SJCRH30 (cell line): ENCODE measurements around the gene RBBP8. TPM values are rescaled to one million over a fixed set of nuclear protein-coding genes. Genes with fewer than 3 reads are reported as not detected.

Experiments
- DNase-seq, 2 experiments: peaks; one replicate each; pipeline ENCODE4 v3.0.0-alpha.2; 2015 to 2020
- H3K27ac ChIP-seq: fragments of 250-450 bp; sonication (Bioruptor Pico); 2 replicates; pipeline ENCODE4 v1.5.1; 2020; ENCODE audit warnings: mild to moderate bottlenecking, moderate library complexity
- H3K27me3 ChIP-seq: fragments of 250-450 bp; sonication (Bioruptor Pico); 2 replicates; pipeline ENCODE4 v1.5.1; 2020; ENCODE audit warnings: mild to moderate bottlenecking, moderate library complexity
- H3K36me3 ChIP-seq: fragments of 250-450 bp; sonication (Bioruptor Pico); 2 replicates; pipeline ENCODE4 v1.5.1; 2020; ENCODE audit warnings: mild to moderate bottlenecking, moderate library complexity
- H3K4me1 ChIP-seq: fragments of 250-450 bp; sonication (Bioruptor Pico); 2 replicates; pipeline ENCODE4 v1.5.1; 2020; ENCODE audit warnings: mild to moderate bottlenecking, moderate library complexity
- H3K4me3 ChIP-seq: fragments of 250-450 bp; sonication (Bioruptor Pico); 2 replicates; pipeline ENCODE4 v1.5.1; 2020; ENCODE audit warnings: mild to moderate bottlenecking, moderate library complexity
- H3K9me3 ChIP-seq: fragments of 250-450 bp; sonication (Bioruptor Pico); replicated peaks from 2 replicates; pipeline ENCODE4 v1.5.1; 2020; ENCODE audit warnings: mild to moderate bottlenecking, moderate library complexity
- total RNA-seq: library from RNA; depleted of rRNA; stranded (reverse); fragments of >200 nt; shearing (Covaris generic); gene quantifications from 2 replicates; pipeline ENCODE4 v1.2.3, GENCODE V29; 2014; rRNA removed

The RBBP8 gene
- total RNA-seq, 1 experiment from 2014 or later, result 40.9 TPM

DNA sequence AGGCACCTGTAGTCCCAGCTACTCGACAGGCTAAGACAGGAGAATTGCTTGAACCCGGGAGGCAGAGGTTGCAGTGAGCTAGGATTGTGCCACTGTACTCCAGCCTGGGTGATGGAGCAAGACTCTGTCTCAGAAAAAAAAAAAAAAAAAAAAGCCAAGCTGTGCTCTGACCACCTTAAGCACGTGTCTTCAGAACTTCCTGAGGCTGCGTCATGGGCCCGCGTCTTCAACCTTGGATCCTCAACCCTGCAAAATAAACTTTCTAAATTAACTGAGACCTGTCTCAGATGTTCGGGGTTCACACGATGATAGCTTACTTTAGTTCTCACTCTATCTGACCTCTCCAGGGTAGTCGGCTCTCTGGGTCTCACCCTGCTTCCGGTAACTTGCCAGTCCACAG, 136.4 kb downstream of the RBBP8 start:
- Histone ChIP-seq H3K27me3 (no peaks in the 10 kb centered on the region), H3K9me3 (no peaks in the 10 kb centered on the region), H3K27ac (no peak overlapping the region), H3K4me3 (no peak overlapping the region), H3K36me3 (no peaks in the 10 kb centered on the region), H3K4me1 (no peaks in the 10 kb centered on the region)
- DNase-seq, result no peak

DNA sequence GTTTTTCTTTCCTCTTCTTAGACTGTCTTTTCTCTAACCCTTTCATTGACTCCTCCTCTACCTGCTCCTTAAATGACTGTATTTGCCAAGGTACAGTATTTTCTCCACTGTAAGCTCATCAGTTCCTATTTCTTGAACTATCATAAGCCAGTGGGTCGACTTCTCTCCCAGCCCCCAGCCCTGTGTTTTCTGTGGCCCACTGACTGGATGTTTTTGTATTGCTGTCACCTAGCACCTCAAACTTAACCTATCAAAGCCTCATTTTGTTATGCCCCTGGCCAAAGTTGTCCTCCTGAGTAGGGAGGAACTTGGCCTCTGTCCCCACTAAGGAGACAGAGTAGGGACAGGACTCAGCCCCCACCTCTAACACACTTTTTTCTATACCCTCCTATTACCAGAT, 136.8 kb downstream of the RBBP8 start:
- Histone ChIP-seq H3K36me3 (no peaks in the 10 kb centered on the region), H3K4me1 (no peaks in the 10 kb centered on the region), H3K27ac (no peak overlapping the region), H3K27me3 (no peaks in the 10 kb centered on the region), H3K4me3 (no peak overlapping the region), H3K9me3 (no peaks in the 10 kb centered on the region)
- DNase-seq, result no peak

DNA sequence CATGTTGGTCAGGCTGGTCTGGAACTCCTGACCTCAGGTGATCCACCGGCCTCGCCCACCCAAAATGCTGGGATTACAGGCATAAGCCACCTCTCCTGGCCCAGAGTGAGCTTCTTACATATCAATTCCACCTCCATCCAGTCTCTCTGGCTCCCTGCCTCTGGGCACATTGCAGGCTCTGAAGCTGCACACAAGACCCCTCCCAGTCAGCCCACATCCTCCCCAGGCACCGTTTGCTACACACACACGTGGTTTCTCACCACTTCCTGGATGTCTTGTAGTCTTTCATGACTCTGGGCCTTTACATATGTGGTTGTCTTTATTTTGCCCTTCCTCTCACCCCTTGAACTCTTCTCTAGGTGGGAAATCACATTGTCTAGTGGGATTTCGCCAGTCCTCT, 138.2 kb downstream of the RBBP8 start:
- no peaks in the 10 kb centered on the region for H3K9me3 ChIP-seq
- no peak overlapping the region for H3K27ac ChIP-seq
- no peaks in the 10 kb centered on the region for H3K4me1 ChIP-seq
- H3K4me3 ChIP-seq, result no peak overlapping the region
- no peaks in the 10 kb centered on the region for H3K27me3 ChIP-seq
- H3K36me3 ChIP-seq, result no peaks in the 10 kb centered on the region
- DNase-seq, result no peak

DNA sequence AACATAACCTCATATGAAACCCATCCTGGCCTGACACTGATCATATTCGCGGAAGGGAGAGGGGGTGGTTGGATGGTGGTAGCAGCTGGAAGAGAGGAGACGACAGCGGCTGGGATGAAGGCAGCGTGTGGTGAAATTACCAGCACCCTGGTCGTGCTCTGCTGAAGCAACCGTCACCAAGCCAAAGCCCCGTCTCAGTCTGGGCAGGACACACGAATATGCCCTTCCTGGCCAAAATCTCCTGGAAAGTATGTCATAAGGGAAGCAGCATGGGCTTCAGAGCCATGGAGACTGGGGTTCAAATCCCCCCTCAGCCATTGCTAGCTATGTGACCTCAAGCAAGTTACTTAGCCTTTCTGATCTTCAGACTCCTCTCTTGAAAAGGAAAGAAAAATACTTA, 139.0 kb downstream of the RBBP8 start:
- DNase-seq, result no peak
- H3K4me1 ChIP-seq, result no peaks in the 10 kb centered on the region
- no peaks in the 10 kb centered on the region for H3K36me3 ChIP-seq
- no peak overlapping the region for H3K27ac ChIP-seq
- no peaks in the 10 kb centered on the region for H3K27me3 ChIP-seq
- no peaks in the 10 kb centered on the region for H3K9me3 ChIP-seq
- H3K4me3 ChIP-seq, result no peak overlapping the region

DNA sequence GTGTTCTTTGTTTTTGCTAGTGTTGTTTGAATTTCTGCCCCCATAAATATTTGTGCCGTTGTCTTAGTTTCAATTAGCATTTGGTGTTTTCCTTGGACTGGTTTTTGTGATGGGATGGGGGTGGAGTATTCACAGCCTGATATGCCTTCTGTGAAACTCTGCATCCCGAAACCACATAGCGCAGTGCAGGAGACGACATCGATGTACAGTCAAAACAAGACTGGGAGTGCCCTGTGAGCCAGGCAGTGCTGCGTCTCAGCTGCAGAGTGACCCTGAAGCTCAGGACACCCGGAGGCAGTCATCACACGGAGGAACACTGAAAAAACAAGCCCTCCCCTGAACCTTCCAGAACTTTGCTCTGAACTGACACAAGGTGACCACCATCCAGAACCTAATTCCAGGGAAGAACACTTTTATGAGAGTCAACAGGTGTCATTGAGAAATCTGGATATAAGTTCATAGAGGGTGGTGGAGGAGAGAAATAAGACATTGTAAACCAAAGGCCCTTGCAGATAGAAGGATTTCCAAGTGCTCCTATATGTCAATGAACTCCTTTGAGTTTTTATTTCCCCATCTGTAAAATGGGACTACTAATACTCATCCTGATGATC, 141.0 kb downstream of the RBBP8 start:
- Histone ChIP-seq H3K4me3 (no peak overlapping the region), H3K4me1 (no peaks in the 10 kb centered on the region), H3K36me3 (no peaks in the 10 kb centered on the region), H3K9me3 (no peaks in the 10 kb centered on the region), H3K27ac (no peak overlapping the region), H3K27me3 (no peaks in the 10 kb centered on the region)
- DNase-seq, result no peak

Other genes starting within 250 kb of the RBBP8 start
- gene CABLES1, start 202.2 kb downstream of the RBBP8 start, total RNA-seq, result 21.9 and 22.8 TPM in 2 replicates